ENCODE measurements around the gene CD9.

Gene CD9

GRCh38 chr12:6183689-6184428 is 16.3 kb upstream of the CD9 start:
- Histone ChIP-seq H3K27ac (replicated peaks) (no peak overlapping the region), H3K27me3 (ENCODE audit: insufficient read depth, poor library complexity, severe bottlenecking) (peaks cover 7% of the 10 kb centered on the region), H3K4me3 (replicated peaks; ENCODE audit: insufficient read depth, low read length) (no peak overlapping the region)
- no peak for TF ChIP-seq CTCF (IDR thresholded peaks at IDR 0.05; ENCODE audit: insufficient read depth, low read length)
- TF ChIP-seq REST (IDR thresholded peaks at IDR 0.05; ENCODE audit: insufficient replicate concordance, low read depth), result no peak
- TF ChIP-seq GABPA (IDR thresholded peaks at IDR 0.05; ENCODE audit: low read depth), result no peak
- TF ChIP-seq SPI1 (IDR thresholded peaks at IDR 0.05; ENCODE audit: borderline replicate concordance, low read depth), result no peak
- no peak for TF ChIP-seq POLR2AphosphoS5 (IDR thresholded peaks at IDR 0.05; ENCODE audit: low read depth)
- no peak for DNase-seq (ENCODE audit: low read depth in 1 of 2, low spot score in 1 of 2)

- Histone ChIP-seq H3K27ac (replicated peaks) (no peak overlapping the region), H3K27me3 (ENCODE audit: insufficient read depth, poor library complexity, severe bottlenecking) (peaks cover 22% of the 10 kb centered on the region), H3K4me3 (replicated peaks; ENCODE audit: insufficient read depth, low read length) (no peak overlapping the region)
- DNase-seq (ENCODE audit: low read depth in 1 of 2, low spot score in 1 of 2), result no peak
- TF ChIP-seq GABPA (IDR thresholded peaks at IDR 0.05; ENCODE audit: low read depth) (no peak), POLR2AphosphoS5 (IDR thresholded peaks at IDR 0.05; ENCODE audit: low read depth) (no peak), REST (IDR thresholded peaks at IDR 0.05; ENCODE audit: insufficient replicate concordance, low read depth) (no peak), CTCF (IDR thresholded peaks at IDR 0.05; ENCODE audit: insufficient read depth, low read length) (no peak), SPI1 (IDR thresholded peaks at IDR 0.05; ENCODE audit: borderline replicate concordance, low read depth) (no peak)
Observed at GRCh38 chr12:6185961-6186827, 14.0 kb upstream of the CD9 start.

GRCh38 chr12:6187948-6188793 is 12.0 kb upstream of the CD9 start:
- no peak overlapping the region for H3K27ac ChIP-seq (replicated peaks)
- H3K4me3 ChIP-seq (replicated peaks; ENCODE audit: insufficient read depth, low read length), result no peak overlapping the region
- peaks cover 31% of the 10 kb centered on the region for H3K27me3 ChIP-seq (ENCODE audit: insufficient read depth, poor library complexity, severe bottlenecking)
- no peak for DNase-seq (ENCODE audit: low read depth in 1 of 2, low spot score in 1 of 2)
- TF ChIP-seq SPI1 (IDR thresholded peaks at IDR 0.05; ENCODE audit: borderline replicate concordance, low read depth) (no peak), GABPA (IDR thresholded peaks at IDR 0.05; ENCODE audit: low read depth) (no peak), POLR2AphosphoS5 (IDR thresholded peaks at IDR 0.05; ENCODE audit: low read depth) (no peak), REST (IDR thresholded peaks at IDR 0.05; ENCODE audit: insufficient replicate concordance, low read depth) (no peak), CTCF (IDR thresholded peaks at IDR 0.05; ENCODE audit: insufficient read depth, low read length) (no peak)

All from HL-60 (cell line).